IMR-90 (cell line): ENCODE results near the gene NEK8. TPM values are rescaled to one million over a fixed set of nuclear protein-coding genes. Genes with fewer than 3 reads are reported as not detected.

Experiments used
- ATAC-seq: fragments of 200-7000 bp; cut with Tn5 transposase; 2 replicates; pipeline ENCODE4 v1.9.1; 2020; ENCODE audit warnings: low read depth, mild to moderate bottlenecking, moderate library complexity
- BruUV-seq: library from RNA; stranded (reverse); fragments of 400-500 nt; replicated peaks from 2 replicates; lab custom pipeline; 2021; lab: Mats Ljungman, UMichigan
- CTCF ChIA-PET: fragments of 300-600 bp; formaldehyde crosslinking; extraction: SDS; loops from one replicate; lab custom pipeline; 2021; ENCODE audit warnings: antibody characterized with exemption; lab: Yijun Ruan, JAX
- POLR2A ChIA-PET: fragments of 300-600 bp; sonication (Branson Sonifier 250); formaldehyde crosslinking; loops from one replicate; lab custom pipeline; 2022; ENCODE audit warnings: antibody characterized with exemption; ENCODE audit not compliant: unreplicated experiment; lab: Charles Lee
- DNase-seq: peaks from one replicate; pipeline ENCODE4 v3.0.0; 2013
- H2AFZ ChIP-seq: replicated peaks from 2 replicates; pipeline ENCODE3; 2013; ENCODE audit warnings: low read length, mild to moderate bottlenecking; ENCODE audit not compliant: poor library complexity
- H2AK5ac ChIP-seq: 2 replicates; pipeline ENCODE4 v1.6.1; 2013; ENCODE audit warnings: low read depth, low read length, inconsistent platforms
- H2AK9ac ChIP-seq: replicated peaks from 2 replicates; pipeline ENCODE3; 2013; ENCODE audit warnings: mild to moderate bottlenecking, low read depth, low read length, moderate library complexity; ENCODE audit not compliant: poor library complexity
- H2BK120ac ChIP-seq: 2 replicates; pipeline ENCODE4 v1.6.1; 2013; ENCODE audit warnings: low read depth, low read length, inconsistent platforms
- H2BK15ac ChIP-seq: 3 replicates; pipeline ENCODE4 v1.6.1; 2013; ENCODE audit warnings: low read depth, low read length, inconsistent platforms
- H2BK20ac ChIP-seq: 2 replicates; pipeline ENCODE4 v1.6.1; 2013; ENCODE audit warnings: low read depth, mild to moderate bottlenecking, inconsistent platforms, low read length, moderate library complexity
- H2BK5ac ChIP-seq: 2 replicates; pipeline ENCODE4 v1.6.1; 2013; ENCODE audit warnings: mild to moderate bottlenecking, low read depth, low read length, inconsistent platforms; ENCODE audit not compliant: poor library complexity, severe bottlenecking
- H3K14ac ChIP-seq: replicated peaks from 2 replicates; pipeline ENCODE4 v1.6.1; 2013; ENCODE audit warnings: low read depth, low read length, inconsistent platforms
- H3K18ac ChIP-seq: 2 replicates; pipeline ENCODE4 v1.6.1; 2013; ENCODE audit warnings: low read depth, low read length, control low read depth
- H3K23ac ChIP-seq: 2 replicates; pipeline ENCODE4 v1.6.1; 2013; ENCODE audit warnings: low read depth, low read length, inconsistent platforms
- H3K27ac ChIP-seq: 2 replicates; pipeline ENCODE4 v1.5.1; 2013; ENCODE audit warnings: mild to moderate bottlenecking, control low read depth, low read length; ENCODE audit not compliant: insufficient read depth
- H3K27me3 ChIP-seq: 2 replicates; pipeline ENCODE4 v1.6.1; 2013; ENCODE audit warnings: low read length; ENCODE audit not compliant: control insufficient read depth, insufficient read depth
- H3K36me3 ChIP-seq: 2 replicates; pipeline ENCODE4 v1.6.1; 2013; ENCODE audit warnings: low read length, mixed read lengths; ENCODE audit not compliant: control insufficient read depth, insufficient read depth
- H3K4ac ChIP-seq: 2 replicates; pipeline ENCODE4 v1.6.1; 2013; ENCODE audit warnings: low read depth, low read length, inconsistent platforms
- H3K4me1 ChIP-seq: 2 replicates; pipeline ENCODE4 v1.6.1; 2013; ENCODE audit warnings: low read length, mixed read lengths; ENCODE audit not compliant: control insufficient read depth, insufficient read depth
- H3K4me2 ChIP-seq: 2 replicates; pipeline ENCODE4 v1.6.1; 2013; ENCODE audit warnings: low read depth, mild to moderate bottlenecking, control low read depth, low read length, moderate library complexity
- H3K4me3 ChIP-seq: 2 replicates; pipeline ENCODE4 v1.5.1; 2013; ENCODE audit warnings: low read depth, mild to moderate bottlenecking, control low read depth, low read length, moderate library complexity; ENCODE audit not compliant: insufficient read depth
- H3K56ac ChIP-seq: 2 replicates; pipeline ENCODE4 v1.6.1; 2013; ENCODE audit warnings: low read length, inconsistent platforms; ENCODE audit not compliant: insufficient read depth; ENCODE audit errors: extremely low read depth
- H3K79me1 ChIP-seq, 2 experiments: 2 replicates each; pipeline ENCODE4 v1.6.1; 2013; ENCODE audit warnings: low read length in 2 of 2, inconsistent platforms in 1 of 2, low read depth in 1 of 2
- H3K9ac ChIP-seq: 2 replicates; pipeline ENCODE4 v1.6.1; 2013; ENCODE audit warnings: low read depth, low read length, control low read depth
- H3K9me1 ChIP-seq: 2 replicates; pipeline ENCODE4 v1.6.1; 2013; ENCODE audit warnings: low read length, inconsistent platforms; ENCODE audit not compliant: insufficient read depth
- H3K9me3 ChIP-seq: 2 replicates; pipeline ENCODE4 v1.6.1; 2013; ENCODE audit warnings: low read length; ENCODE audit not compliant: control insufficient read depth, insufficient read depth
- H4K20me1 ChIP-seq: 2 replicates; pipeline ENCODE4 v1.6.1; 2013; ENCODE audit warnings: low read length, inconsistent platforms; ENCODE audit not compliant: insufficient read depth
- H4K5ac ChIP-seq: 2 replicates; pipeline ENCODE4 v1.6.1; 2013; ENCODE audit warnings: mild to moderate bottlenecking, low read depth, low read length, control low read depth
- H4K8ac ChIP-seq, 2 experiments: 2 replicates each; pipeline ENCODE4 v1.6.1; 2013; ENCODE audit warnings: low read depth in 2 of 2, low read length in 2 of 2, control low read depth in 1 of 2, inconsistent platforms in 1 of 2
- H4K91ac ChIP-seq: 2 replicates; pipeline ENCODE4 v1.6.1; 2013; ENCODE audit warnings: low read depth, low read length, inconsistent platforms; ENCODE audit not compliant: insufficient read depth
- MAZ ChIP-seq: IDR thresholded peaks from 2 replicates; pipeline ENCODE4 v1.6.1; 2012; ENCODE audit warnings: low read depth, mild to moderate bottlenecking, low read length, improper control_type of control experiment, moderate library complexity, borderline replicate concordance
- WGBS, 2 experiments: methylation state at CpG; one replicate each; pipeline versions ENCODE4 v1.1.5 to v1.1.7; 2013; ENCODE audit warnings: missing lambda C conversion rate in 2 of 2; ENCODE audit not compliant: insufficient read length in 1 of 2; ENCODE audit errors: extremely low coverage in 2 of 2; 5-methylcytosine and 5-hydroxymethylcytosine counted together
- dilution Hi-C: fragments of 300-500 bp; cut with HindIII; formaldehyde crosslinking; loops from one replicate; pipeline ENCODE4 v1.14.3; 2018; ENCODE audit warnings: low sequenced_read_pairs; ENCODE audit not compliant: unreplicated experiment
- in situ Hi-C: fragments of 300-500 bp; cut with MboI; formaldehyde crosslinking; loops from 3 replicates; pipeline ENCODE4 v1.14.3; 2019; ENCODE audit warnings: low sequenced_read_pairs, inconsistent platforms, mixed read lengths
- intact Hi-C: fragments of 100-400 bp; cut with micrococcal nuclease; formaldehyde crosslinking; loops from 2 replicates; pipeline ENCODE4 v1.10.0; 2022
- polyA plus RNA-seq, 3 experiments: library from polyadenylated mRNA; depleted of rRNA; stranded (reverse); fragments of >200 nt; gene quantifications; 2 replicates each; pipeline ENCODE4 v1.2.3, GENCODE V29; 2012; ENCODE audit warnings: low replicate concordance in 1 of 3
- total RNA-seq: library from RNA; depleted of rRNA; stranded (reverse); fragments of >200 nt; gene quantifications from 2 replicates; pipeline ENCODE4 v1.2.3, GENCODE V29; 2012
- TF ChIP-seq, protein P1 (sequence below): conservative IDR thresholded peaks from 2 replicates; pipeline ENCODE4 v1.5.1; 2012; ENCODE audit warnings: mild to moderate bottlenecking, low read depth, low read length, improper control_type of control experiment

Gene NEK8
- total and polyA plus RNA-seq, 2 of the 4 experiments (the other 2 are of a cell fraction) = 4.6 to 5.2 TPM

DNA sequence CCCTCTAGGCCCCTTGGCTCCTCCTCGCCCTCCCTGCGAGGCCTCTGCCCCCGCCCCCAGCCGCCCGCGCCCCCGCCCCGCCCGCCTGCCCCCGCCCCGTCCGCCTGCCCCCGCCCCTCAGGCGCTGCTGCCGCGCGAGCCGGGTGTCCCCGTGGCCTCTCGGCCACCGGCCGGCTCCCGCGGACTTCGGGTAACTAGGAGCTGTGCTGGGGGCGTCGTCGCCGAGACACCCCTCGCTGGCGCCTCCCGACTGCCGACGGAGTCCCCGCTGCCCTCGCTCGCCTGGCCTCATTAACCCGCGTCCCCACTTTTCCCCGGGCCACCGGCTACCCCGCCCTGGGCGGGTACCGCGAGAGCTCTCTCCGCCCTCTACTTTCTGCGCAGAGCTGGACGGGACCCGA lies 2.4 kb upstream of the NEK8 start, which contains the start of gene TLCD1:
Gene TLCD1 (minus strand): TSS at position 8 of the 401 bp plus-strand sequence. CDS start 136 bp downstream, outside the sequence.
- no peak within 1 kb of the TSS for H2BK15ac ChIP-seq
- no TSS peak for BruUV-seq
- no peaks in the 10 kb centered on the region for H3K9me3 ChIP-seq
- peaks cover 12% of the 10 kb centered on the region for H3K4me1 ChIP-seq
- peak within 1 kb of the TSS; percentile 96 for H2AFZ ChIP-seq
- ATAC-seq (peak; percentile 50), DNase-seq (peak; percentile 39)
- H4K91ac ChIP-seq = peak within 1 kb of the TSS; percentile 76
- peak within 1 kb of the TSS; percentile 75; the same call in 1 of the 2 replicates for H4K5ac ChIP-seq
- peaks cover 32% of the 10 kb centered on the region for H3K36me3 ChIP-seq
- peak within 1 kb of the TSS; percentile 80 for H3K14ac ChIP-seq
- H3K9me1 ChIP-seq = no peaks in the 10 kb centered on the region
- H2BK5ac ChIP-seq = peak within 1 kb of the TSS; percentile 80
- H3K27me3 ChIP-seq = no peaks in the 10 kb centered on the region
- peak within 1 kb of the TSS; percentile 10 to 59; a peak in 2 of 4 replicates for H4K8ac ChIP-seq
- no peak within 1 kb of the TSS for H2BK20ac ChIP-seq
- peak within 1 kb of the TSS; percentile 28; the same call in 1 of the 2 replicates for H2BK120ac ChIP-seq
- peaks cover 38% of the 10 kb centered on the region for H4K20me1 ChIP-seq
- in situ Hi-C loops = no loop called here
- CTCF ChIA-PET = interaction anchor here (0.6 to 4.0 kb wide), 27 partner anchors 9 to 390 kb away, joined by 3 to 60 read pairs (median 5); partner anchors contain the start of genes BLTP2, FLOT2 and TRAF4
- peak within 1 kb of the TSS; percentile 68 for H3K9ac ChIP-seq
- peak within 1 kb of the TSS; percentile 23 for H3K56ac ChIP-seq
- H2AK5ac ChIP-seq = peak within 1 kb of the TSS; percentile 93
- H3K4me2 ChIP-seq = peak within 1 kb of the TSS; percentile 98
- peak within 1 kb of the TSS; percentile 72 for H3K4me3 ChIP-seq
- POLR2A ChIA-PET = interaction anchor here (0.6 to 1.2 kb wide), 5 partner anchors 17 to 224 kb away, joined by 3 to 4 read pairs (median 3); partner anchors contain the start of gene TRAF4
- WGBS, 2 experiments = 0% methylated on average over 24 of the region's 49 CpGs; no CpG with 5 or more reads in 1 of the 2 experiments
- H3K27ac ChIP-seq = peak within 1 kb of the TSS; percentile 74
- peak within 1 kb of the TSS; percentile 68; the same call in 1 of the 2 replicates for H3K18ac ChIP-seq
- H2AK9ac ChIP-seq = peak within 1 kb of the TSS; percentile 96
- intact Hi-C loops = loop anchor here (1.0 to 2.0 kb wide), 4 partner anchors 24 to 385 kb away; no protein-coding TSS in a partner anchor
- peak within 1 kb of the TSS; percentile 88 for H3K4ac ChIP-seq
- H3K23ac ChIP-seq = peak within 1 kb of the TSS; percentile 79
- dilution Hi-C loops = no loop called here
- TF ChIP-seq MAZ = peak; percentile 74; the same call in 1 of the 2 replicates
- TF ChIP-seq, protein P1, sequence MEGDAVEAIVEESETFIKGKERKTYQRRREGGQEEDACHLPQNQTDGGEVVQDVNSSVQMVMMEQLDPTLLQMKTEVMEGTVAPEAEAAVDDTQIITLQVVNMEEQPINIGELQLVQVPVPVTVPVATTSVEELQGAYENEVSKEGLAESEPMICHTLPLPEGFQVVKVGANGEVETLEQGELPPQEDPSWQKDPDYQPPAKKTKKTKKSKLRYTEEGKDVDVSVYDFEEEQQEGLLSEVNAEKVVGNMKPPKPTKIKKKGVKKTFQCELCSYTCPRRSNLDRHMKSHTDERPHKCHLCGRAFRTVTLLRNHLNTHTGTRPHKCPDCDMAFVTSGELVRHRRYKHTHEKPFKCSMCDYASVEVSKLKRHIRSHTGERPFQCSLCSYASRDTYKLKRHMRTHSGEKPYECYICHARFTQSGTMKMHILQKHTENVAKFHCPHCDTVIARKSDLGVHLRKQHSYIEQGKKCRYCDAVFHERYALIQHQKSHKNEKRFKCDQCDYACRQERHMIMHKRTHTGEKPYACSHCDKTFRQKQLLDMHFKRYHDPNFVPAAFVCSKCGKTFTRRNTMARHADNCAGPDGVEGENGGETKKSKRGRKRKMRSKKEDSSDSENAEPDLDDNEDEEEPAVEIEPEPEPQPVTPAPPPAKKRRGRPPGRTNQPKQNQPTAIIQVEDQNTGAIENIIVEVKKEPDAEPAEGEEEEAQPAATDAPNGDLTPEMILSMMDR = no peak
- peaks cover 10 to 44% of the 10 kb centered on the region in 2 experiments; a peak in 3 of 4 replicates for H3K79me1 ChIP-seq
